Activated CD8-positive, alpha-beta memory T cell treated with anti-CD3 and anti-CD28 coated beads, Interleukin-2, amount 10 ng/mL, durations not matched to agents 7 days and 5 days (primary cell): ENCODE measurements around the gene EML1. TPM values are rescaled to one million over a fixed set of nuclear protein-coding genes. Genes with fewer than 3 reads are reported as not detected.

ENCODE experiments used
- ATAC-seq: fragments of 150-1000 bp; cut with Tn5 transposase; one replicate; pipeline ENCODE4 v1.10.0; 2021; ENCODE audit warnings: moderate library complexity
- CTCF ChIA-PET: fragments of 350-600 bp; sonication (Branson Sonifier 250); formaldehyde crosslinking; loops from one replicate; lab custom pipeline; 2021; ENCODE audit warnings: antibody characterized with exemption; lab: Charles Lee
- DNase-seq: peaks from one replicate; pipeline ENCODE4 v3.0.0-alpha.2; 2020
- H3K27ac Mint-ChIP-seq: one replicate; pipeline ENCODE4 v1.8.0; 2021; ENCODE audit warnings: mild to moderate bottlenecking, mixed read lengths
- H3K27me3 Mint-ChIP-seq: one replicate; pipeline ENCODE4 v1.8.0; 2021; ENCODE audit warnings: mixed read lengths
- H3K36me3 Mint-ChIP-seq: one replicate; pipeline ENCODE4 v1.8.0; 2021; ENCODE audit warnings: mild to moderate bottlenecking, mixed read lengths
- H3K4me1 Mint-ChIP-seq: one replicate; pipeline ENCODE4 v1.8.0; 2021; ENCODE audit warnings: mixed read lengths
- H3K4me3 Mint-ChIP-seq: one replicate; pipeline ENCODE4 v1.8.0; 2021; ENCODE audit warnings: mild to moderate bottlenecking, moderate library complexity, mixed read lengths
- H3K9me3 Mint-ChIP-seq: one replicate; pipeline ENCODE4 v1.8.0; 2022; ENCODE audit warnings: low read depth, mixed read lengths
- total RNA-seq, 2 experiments: library from RNA; stranded (reverse); gene quantifications; one replicate each; pipeline ENCODE4 v1.2.3, GENCODE V29; 2021

Gene EML1
- total RNA-seq, 2 experiments from 2014 or later = not detected

DNA sequence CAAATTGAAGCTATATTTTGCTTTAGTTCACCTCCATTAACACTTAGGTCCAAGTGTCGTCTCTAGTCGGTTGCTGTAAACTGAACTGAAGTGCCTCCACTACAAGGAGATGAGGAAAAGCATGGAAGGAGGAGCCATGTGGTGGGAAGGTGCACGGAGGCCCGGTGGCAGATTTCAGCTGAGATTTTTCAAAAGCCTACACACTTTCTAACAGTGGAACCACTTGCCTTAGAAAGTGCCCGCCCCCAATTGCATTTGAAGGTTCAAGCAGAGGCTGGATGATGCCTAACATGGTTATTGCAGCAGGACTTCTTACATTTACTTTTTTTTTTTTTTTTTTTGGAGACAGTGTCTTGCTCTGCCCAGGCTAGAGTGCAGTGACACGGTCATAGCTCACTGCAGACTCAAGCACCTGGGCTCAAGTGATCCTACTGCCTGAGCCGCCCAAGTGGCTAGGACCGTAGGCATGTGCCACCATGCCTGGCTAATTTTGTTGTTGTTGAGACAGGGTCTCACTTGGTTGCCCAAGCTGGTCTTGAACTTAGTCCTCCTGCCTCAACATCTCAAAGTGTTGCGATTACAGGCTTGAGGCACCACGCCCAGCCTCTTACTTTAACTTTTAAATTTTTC lies 27.6 kb downstream of the EML1 start:
- Mint-ChIP-seq H3K4me1 (peaks cover 17% of the 10 kb centered on the region), H3K9me3 (no peaks in the 10 kb centered on the region)

GRCh38 chr14:99821519-99822508 lies 28.6 kb downstream of the EML1 start:
- H3K4me1 Mint-ChIP-seq = peaks cover 17% of the 10 kb centered on the region
- H3K27ac Mint-ChIP-seq = no peak overlapping the region
- no peaks in the 10 kb centered on the region for H3K36me3 Mint-ChIP-seq
- CTCF ChIA-PET = no interaction called here
- ATAC-seq (no peak), DNase-seq (no peak)
- peaks cover 48% of the 10 kb centered on the region for H3K27me3 Mint-ChIP-seq
- H3K4me3 Mint-ChIP-seq = no peak overlapping the region
- H3K9me3 Mint-ChIP-seq = no peaks in the 10 kb centered on the region

More for the DNA sequence above, 27.6 kb downstream of the EML1 start:
- CTCF ChIA-PET = no interaction called here
- H3K27ac Mint-ChIP-seq = no peak overlapping the region
- ATAC-seq = no peak
- H3K27me3 Mint-ChIP-seq = peaks cover 49% of the 10 kb centered on the region
- DNase-seq = no peak
- no peak overlapping the region for H3K4me3 Mint-ChIP-seq
- no peaks in the 10 kb centered on the region for H3K36me3 Mint-ChIP-seq

- Mint-ChIP-seq H3K27me3 (peaks cover 41% of the 10 kb centered on the region), H3K27ac (no peak overlapping the region), H3K4me1 (peaks cover 17% of the 10 kb centered on the region), H3K4me3 (no peak overlapping the region), H3K9me3 (no peaks in the 10 kb centered on the region), H3K36me3 (no peaks in the 10 kb centered on the region)
- CTCF ChIA-PET = interaction anchor here (0.9 kb wide), 1 partner anchor 76 kb away, joined by 4 read pairs; no protein-coding TSS in a partner anchor
- no peak for DNase-seq
- ATAC-seq = no peak
Observed at GRCh38 chr14:99822800-99823455, 29.7 kb downstream of the EML1 start.

DNA sequence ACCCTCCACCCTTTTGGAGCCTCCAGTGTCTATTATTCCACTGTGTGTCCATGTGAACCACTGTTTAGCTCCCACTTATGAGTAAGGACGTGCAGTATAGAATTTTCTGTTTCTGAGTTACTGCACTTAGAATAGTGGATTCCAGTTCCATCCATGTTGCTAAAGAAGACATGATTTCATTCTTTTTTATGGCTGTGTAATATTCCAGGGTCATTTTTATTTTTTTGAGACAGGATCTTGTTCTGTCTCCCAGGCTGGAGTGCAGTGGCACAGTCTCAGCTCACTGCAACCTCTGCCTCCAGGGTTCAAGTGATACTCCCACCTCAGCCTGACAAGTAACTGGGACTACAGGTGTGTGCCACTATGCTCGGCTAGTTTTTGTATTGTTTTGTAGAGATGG lies 31.6 kb downstream of the EML1 start:
- no peak for ATAC-seq
- CTCF ChIA-PET = no interaction called here
- H3K4me1 Mint-ChIP-seq = peaks cover 8% of the 10 kb centered on the region
- no peak overlapping the region for H3K27ac Mint-ChIP-seq
- no peaks in the 10 kb centered on the region for H3K36me3 Mint-ChIP-seq
- no peak overlapping the region for H3K4me3 Mint-ChIP-seq
- peaks cover 45% of the 10 kb centered on the region for H3K27me3 Mint-ChIP-seq
- no peaks in the 10 kb centered on the region for H3K9me3 Mint-ChIP-seq
- DNase-seq = no peak

DNA sequence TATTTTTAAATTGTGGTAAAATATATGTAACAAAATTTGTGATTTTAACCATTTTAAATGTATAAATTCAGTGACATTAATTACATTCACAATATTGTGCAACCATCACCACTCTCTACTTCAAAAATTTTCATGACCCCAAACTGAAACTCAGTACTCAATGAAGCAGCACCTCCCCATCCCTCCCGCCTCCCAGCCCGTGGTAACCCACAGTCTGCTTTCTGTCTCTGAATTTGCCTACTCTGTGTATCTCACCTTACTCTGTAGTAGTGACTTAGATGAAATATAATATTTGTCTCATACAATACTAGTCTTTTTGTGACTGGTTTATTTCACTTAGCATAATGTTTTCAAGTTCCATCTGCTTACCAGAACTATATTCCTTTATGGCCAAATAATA lies 36.2 kb downstream of the EML1 start:
- peaks cover 51% of the 10 kb centered on the region for H3K27me3 Mint-ChIP-seq
- no peaks in the 10 kb centered on the region for H3K9me3 Mint-ChIP-seq
- no peak for DNase-seq
- CTCF ChIA-PET = no interaction called here
- H3K27ac Mint-ChIP-seq = no peak overlapping the region
- no peak overlapping the region for H3K4me3 Mint-ChIP-seq
- H3K36me3 Mint-ChIP-seq = no peaks in the 10 kb centered on the region
- H3K4me1 Mint-ChIP-seq = no peaks in the 10 kb centered on the region
- no peak for ATAC-seq

GRCh38 chr14:99831303-99831702 lies 38.1 kb downstream of the EML1 start:
- H3K9me3 Mint-ChIP-seq = no peaks in the 10 kb centered on the region
- DNase-seq (no peak), ATAC-seq (no peak)
- no peaks in the 10 kb centered on the region for H3K4me1 Mint-ChIP-seq
- no peak overlapping the region for H3K4me3 Mint-ChIP-seq
- CTCF ChIA-PET = no interaction called here
- H3K27ac Mint-ChIP-seq = no peak overlapping the region
- peaks cover 65% of the 10 kb centered on the region for H3K27me3 Mint-ChIP-seq
- H3K36me3 Mint-ChIP-seq = no peaks in the 10 kb centered on the region

DNA sequence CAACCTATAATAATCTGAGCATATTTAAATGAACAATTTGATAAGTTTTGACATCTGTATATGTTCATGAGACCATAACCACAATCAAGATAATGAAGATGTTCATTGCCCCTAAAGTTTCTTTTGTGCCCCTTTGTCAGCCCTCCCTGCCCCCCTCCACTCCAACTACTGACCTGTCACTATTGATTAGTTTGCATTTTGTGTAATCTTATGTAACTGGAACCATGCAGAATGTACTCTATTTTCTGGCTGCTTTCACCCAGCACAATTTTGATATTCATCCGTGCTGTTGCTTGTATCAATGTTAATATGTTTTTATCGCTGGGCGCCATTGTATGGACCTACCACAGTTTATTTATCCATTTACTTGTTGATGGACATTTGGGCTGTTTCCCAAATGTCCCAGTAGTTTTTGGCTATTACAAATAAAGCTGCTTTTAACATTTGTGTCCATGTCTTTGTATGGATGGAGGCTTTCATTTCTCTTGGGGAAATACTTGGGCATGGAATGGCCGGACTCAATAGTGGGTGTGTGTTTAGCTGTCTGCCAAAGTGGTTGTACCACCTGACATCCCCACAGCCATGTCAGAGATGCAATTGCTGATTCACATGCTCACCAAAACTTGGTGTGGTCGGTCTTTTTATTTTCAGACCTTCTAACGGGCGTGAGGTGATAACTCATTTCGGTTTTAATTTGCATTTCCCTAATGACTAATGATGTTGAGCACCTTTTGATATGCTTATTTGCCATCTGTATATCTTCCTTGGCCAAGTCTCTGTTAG lies 38.9 kb downstream of the EML1 start:
- Mint-ChIP-seq H3K36me3 (no peaks in the 10 kb centered on the region), H3K4me3 (no peak overlapping the region), H3K9me3 (no peaks in the 10 kb centered on the region), H3K4me1 (no peaks in the 10 kb centered on the region), H3K27ac (no peak overlapping the region), H3K27me3 (peaks cover 71% of the 10 kb centered on the region)
- ATAC-seq (no peak), DNase-seq (no peak)
- CTCF ChIA-PET = no interaction called here

GRCh38 chr14:99837822-99838221 lies 44.6 kb downstream of the EML1 start:
- Mint-ChIP-seq H3K27ac (no peak overlapping the region), H3K9me3 (no peaks in the 10 kb centered on the region), H3K36me3 (no peaks in the 10 kb centered on the region), H3K4me3 (no peak overlapping the region), H3K27me3 (peaks cover 74% of the 10 kb centered on the region), H3K4me1 (no peaks in the 10 kb centered on the region)
- CTCF ChIA-PET = no interaction called here
- no peak for ATAC-seq
- no peak for DNase-seq

- CTCF ChIA-PET = no interaction called here
- DNase-seq (no peak), ATAC-seq (no peak)
- H3K27me3 Mint-ChIP-seq = peaks cover 66% of the 10 kb centered on the region
- H3K9me3 Mint-ChIP-seq = no peaks in the 10 kb centered on the region
- H3K4me3 Mint-ChIP-seq = no peak overlapping the region
- H3K36me3 Mint-ChIP-seq = no peaks in the 10 kb centered on the region
- no peak overlapping the region for H3K27ac Mint-ChIP-seq
- no peaks in the 10 kb centered on the region for H3K4me1 Mint-ChIP-seq
Observed at GRCh38 chr14:99838639-99839134, 45.5 kb downstream of the EML1 start.

- H3K36me3 Mint-ChIP-seq = no peaks in the 10 kb centered on the region
- ATAC-seq (no peak), DNase-seq (no peak)
- CTCF ChIA-PET = interaction anchor here (1.3 kb wide), 1 partner anchor 110 kb away, joined by 3 read pairs; no protein-coding TSS in a partner anchor
- H3K4me3 Mint-ChIP-seq = no peak overlapping the region
- peaks cover 68% of the 10 kb centered on the region for H3K27me3 Mint-ChIP-seq
- H3K4me1 Mint-ChIP-seq = no peaks in the 10 kb centered on the region
- H3K9me3 Mint-ChIP-seq = no peaks in the 10 kb centered on the region
- H3K27ac Mint-ChIP-seq = no peak overlapping the region
Observed at GRCh38 chr14:99839696-99840095, 46.5 kb downstream of the EML1 start.

GRCh38 chr14:99840265-99840664 lies 47.1 kb downstream of the EML1 start:
- peaks cover 69% of the 10 kb centered on the region for H3K27me3 Mint-ChIP-seq
- H3K9me3 Mint-ChIP-seq = no peaks in the 10 kb centered on the region
- H3K36me3 Mint-ChIP-seq = no peaks in the 10 kb centered on the region
- H3K4me1 Mint-ChIP-seq = no peaks in the 10 kb centered on the region
- H3K4me3 Mint-ChIP-seq = no peak overlapping the region
- DNase-seq (no peak), ATAC-seq (no peak)
- CTCF ChIA-PET = interaction anchor here (1.3 kb wide), 1 partner anchor 110 kb away, joined by 3 read pairs; no protein-coding TSS in a partner anchor
- no peak overlapping the region for H3K27ac Mint-ChIP-seq

GRCh38 chr14:99840774-99841305 lies 47.6 kb downstream of the EML1 start:
- H3K9me3 Mint-ChIP-seq = no peaks in the 10 kb centered on the region
- no peaks in the 10 kb centered on the region for H3K4me1 Mint-ChIP-seq
- no peak overlapping the region for H3K27ac Mint-ChIP-seq
- H3K27me3 Mint-ChIP-seq = peaks cover 64% of the 10 kb centered on the region
- ATAC-seq = no peak
- CTCF ChIA-PET = interaction anchor here (1.3 kb wide), 1 partner anchor 111 kb away, joined by 3 read pairs; no protein-coding TSS in a partner anchor
- H3K4me3 Mint-ChIP-seq = no peak overlapping the region
- no peak for DNase-seq
- no peaks in the 10 kb centered on the region for H3K36me3 Mint-ChIP-seq
